Astrocyte (in vitro differentiated cells and primary cell): ENCODE data around the gene OXT.

ENCODE experiments used
- EZH2 ChIP-seq: IDR thresholded peaks from 2 replicates; pipeline ENCODE4 v1.6.1; 2012; ENCODE audit warnings: mild to moderate bottlenecking, low read length, inconsistent platforms; ENCODE audit not compliant: insufficient read depth
- TF ChIP-seq, protein P1 (sequence below): IDR thresholded peaks from 2 replicates; pipeline ENCODE4 v1.5.1; 2011; ENCODE audit warnings: low read depth, mild to moderate bottlenecking, inconsistent platforms, low read length, moderate library complexity; ENCODE audit not compliant: insufficient read depth

GRCh38 chr20:3106658-3107463, 35.4 kb downstream of the OXT start:
- TF ChIP-seq, protein P1, sequence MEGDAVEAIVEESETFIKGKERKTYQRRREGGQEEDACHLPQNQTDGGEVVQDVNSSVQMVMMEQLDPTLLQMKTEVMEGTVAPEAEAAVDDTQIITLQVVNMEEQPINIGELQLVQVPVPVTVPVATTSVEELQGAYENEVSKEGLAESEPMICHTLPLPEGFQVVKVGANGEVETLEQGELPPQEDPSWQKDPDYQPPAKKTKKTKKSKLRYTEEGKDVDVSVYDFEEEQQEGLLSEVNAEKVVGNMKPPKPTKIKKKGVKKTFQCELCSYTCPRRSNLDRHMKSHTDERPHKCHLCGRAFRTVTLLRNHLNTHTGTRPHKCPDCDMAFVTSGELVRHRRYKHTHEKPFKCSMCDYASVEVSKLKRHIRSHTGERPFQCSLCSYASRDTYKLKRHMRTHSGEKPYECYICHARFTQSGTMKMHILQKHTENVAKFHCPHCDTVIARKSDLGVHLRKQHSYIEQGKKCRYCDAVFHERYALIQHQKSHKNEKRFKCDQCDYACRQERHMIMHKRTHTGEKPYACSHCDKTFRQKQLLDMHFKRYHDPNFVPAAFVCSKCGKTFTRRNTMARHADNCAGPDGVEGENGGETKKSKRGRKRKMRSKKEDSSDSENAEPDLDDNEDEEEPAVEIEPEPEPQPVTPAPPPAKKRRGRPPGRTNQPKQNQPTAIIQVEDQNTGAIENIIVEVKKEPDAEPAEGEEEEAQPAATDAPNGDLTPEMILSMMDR: no peak
- no peak for TF ChIP-seq EZH2
